Endothelial cell (in vitro differentiated cells): ENCODE data around the gene RTN4R. TPM values are rescaled to one million over a fixed set of nuclear protein-coding genes. Genes with fewer than 3 reads are reported as not detected.

Source experiments
- DNase-seq: peaks from one replicate; pipeline ENCODE4 v3.0.0; 2021; ENCODE audit warnings: low spot score
- H3K27ac Mint-ChIP-seq: one replicate; pipeline ENCODE4 v1.8.0; 2021; ENCODE audit warnings: mixed read lengths, inconsistent platforms; ENCODE audit not compliant: unreplicated experiment
- H3K27me3 Mint-ChIP-seq: one replicate; pipeline ENCODE4 v1.8.0; 2021; ENCODE audit warnings: mild to moderate bottlenecking, moderate library complexity, mixed read lengths, inconsistent platforms; ENCODE audit not compliant: unreplicated experiment
- H3K36me3 Mint-ChIP-seq: one replicate; pipeline ENCODE4 v1.8.0; 2021; ENCODE audit warnings: mild to moderate bottlenecking, low read depth, mixed read lengths, inconsistent platforms; ENCODE audit not compliant: unreplicated experiment
- H3K4me1 Mint-ChIP-seq: one replicate; pipeline ENCODE4 v1.8.0; 2021; ENCODE audit warnings: mild to moderate bottlenecking, mixed read lengths, inconsistent platforms; ENCODE audit not compliant: unreplicated experiment
- H3K4me3 Mint-ChIP-seq: one replicate; pipeline ENCODE4 v1.8.0; 2021; ENCODE audit warnings: mild to moderate bottlenecking, mixed read lengths, inconsistent platforms; ENCODE audit not compliant: unreplicated experiment
- H3K9me3 Mint-ChIP-seq: one replicate; pipeline ENCODE4 v1.8.0; 2021; ENCODE audit warnings: mixed read lengths, inconsistent platforms; ENCODE audit not compliant: unreplicated experiment
- total RNA-seq: library from RNA; stranded (reverse); fragmentation: NEBNext Ultra II Directional; extraction: Animal tissue kit (Norgen Biotek cat#: 25700); gene quantifications from one replicate; pipeline ENCODE4 v1.2.1, GENCODE V29; 2021; ENCODE audit not compliant: unreplicated experiment
- TF ChIP-seq, protein P1 (sequence below): fragments of 200-600 bp; sonication (generic); IDR thresholded peaks from one replicate; pipeline ENCODE4 v1.5.0; 2021; ENCODE audit warnings: antibody characterized with exemption; ENCODE audit not compliant: unreplicated experiment

Gene RTN4R
- total RNA-seq, 1 donor from 2014 or later = 19.0 TPM

DNA sequence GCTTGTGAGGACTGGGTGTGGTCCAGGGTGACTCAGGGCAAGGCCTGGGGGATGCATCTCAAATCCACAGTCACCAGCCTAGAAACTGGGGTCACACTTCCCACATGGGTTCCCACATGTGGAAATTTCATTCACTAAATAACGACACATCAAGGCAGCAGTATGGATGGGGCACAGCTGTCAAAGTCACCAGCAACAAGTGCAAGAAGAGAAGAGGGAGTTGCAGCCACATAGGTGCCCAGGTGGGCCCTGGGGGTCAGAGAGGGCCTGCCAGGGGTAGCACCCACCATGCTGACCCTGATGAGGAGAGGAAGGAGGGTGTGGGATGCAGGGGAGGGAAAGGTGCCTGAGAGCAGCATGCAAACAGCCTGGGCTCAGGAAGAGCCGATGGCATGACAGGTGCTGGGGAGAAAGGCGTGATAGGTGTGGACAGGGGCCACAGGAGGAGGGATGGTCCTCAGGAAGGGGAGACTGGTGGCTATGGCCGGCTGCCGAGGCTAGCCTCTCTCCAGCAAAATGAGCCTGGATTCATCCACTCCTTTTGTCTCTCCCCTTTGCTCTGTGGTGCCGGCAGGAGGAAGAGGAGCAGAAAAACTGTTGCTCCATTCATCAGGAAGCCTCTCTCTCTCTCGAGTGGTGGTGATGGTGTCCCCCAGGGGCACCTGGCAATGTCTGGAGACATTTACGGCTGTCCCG, 29.4 kb upstream of the RTN4R start:
- TF ChIP-seq, protein P1, sequence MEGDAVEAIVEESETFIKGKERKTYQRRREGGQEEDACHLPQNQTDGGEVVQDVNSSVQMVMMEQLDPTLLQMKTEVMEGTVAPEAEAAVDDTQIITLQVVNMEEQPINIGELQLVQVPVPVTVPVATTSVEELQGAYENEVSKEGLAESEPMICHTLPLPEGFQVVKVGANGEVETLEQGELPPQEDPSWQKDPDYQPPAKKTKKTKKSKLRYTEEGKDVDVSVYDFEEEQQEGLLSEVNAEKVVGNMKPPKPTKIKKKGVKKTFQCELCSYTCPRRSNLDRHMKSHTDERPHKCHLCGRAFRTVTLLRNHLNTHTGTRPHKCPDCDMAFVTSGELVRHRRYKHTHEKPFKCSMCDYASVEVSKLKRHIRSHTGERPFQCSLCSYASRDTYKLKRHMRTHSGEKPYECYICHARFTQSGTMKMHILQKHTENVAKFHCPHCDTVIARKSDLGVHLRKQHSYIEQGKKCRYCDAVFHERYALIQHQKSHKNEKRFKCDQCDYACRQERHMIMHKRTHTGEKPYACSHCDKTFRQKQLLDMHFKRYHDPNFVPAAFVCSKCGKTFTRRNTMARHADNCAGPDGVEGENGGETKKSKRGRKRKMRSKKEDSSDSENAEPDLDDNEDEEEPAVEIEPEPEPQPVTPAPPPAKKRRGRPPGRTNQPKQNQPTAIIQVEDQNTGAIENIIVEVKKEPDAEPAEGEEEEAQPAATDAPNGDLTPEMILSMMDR = no peak
- Mint-ChIP-seq H3K4me3 (peak overlapping the region; percentile 21), H3K9me3 (no peaks in the 10 kb centered on the region), H3K27ac (peak overlapping the region; percentile 52), H3K36me3 (no peaks in the 10 kb centered on the region), H3K27me3 (peaks cover 20% of the 10 kb centered on the region), H3K4me1 (no peaks in the 10 kb centered on the region)
- DNase-seq = no peak

DNA sequence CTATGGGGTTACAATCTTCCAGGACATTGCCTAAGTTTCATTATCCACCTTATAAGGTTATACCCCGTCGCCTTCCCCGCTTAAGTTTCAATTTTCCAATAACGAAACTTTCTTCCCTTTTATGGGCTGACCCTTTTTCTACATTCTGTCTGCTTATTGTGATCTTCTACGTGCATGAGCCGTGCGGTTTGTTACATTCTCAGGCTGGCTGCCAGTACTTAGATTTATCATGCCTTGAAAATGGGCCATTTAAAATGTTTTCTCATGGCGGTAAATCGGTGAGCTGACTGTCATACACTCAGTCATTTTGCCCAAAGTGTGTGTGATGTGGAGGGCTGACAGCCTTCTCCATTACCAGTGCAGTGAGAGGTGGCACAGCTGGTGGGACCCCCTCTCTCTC, 28.5 kb upstream of the RTN4R start:
- H3K27ac Mint-ChIP-seq = no peak overlapping the region
- no peaks in the 10 kb centered on the region for H3K9me3 Mint-ChIP-seq
- H3K36me3 Mint-ChIP-seq = no peaks in the 10 kb centered on the region
- no peak for DNase-seq
- TF ChIP-seq, protein P1 = no peak
- H3K4me3 Mint-ChIP-seq = no peak overlapping the region
- H3K27me3 Mint-ChIP-seq = peaks cover 18% of the 10 kb centered on the region
- no peaks in the 10 kb centered on the region for H3K4me1 Mint-ChIP-seq

DNA sequence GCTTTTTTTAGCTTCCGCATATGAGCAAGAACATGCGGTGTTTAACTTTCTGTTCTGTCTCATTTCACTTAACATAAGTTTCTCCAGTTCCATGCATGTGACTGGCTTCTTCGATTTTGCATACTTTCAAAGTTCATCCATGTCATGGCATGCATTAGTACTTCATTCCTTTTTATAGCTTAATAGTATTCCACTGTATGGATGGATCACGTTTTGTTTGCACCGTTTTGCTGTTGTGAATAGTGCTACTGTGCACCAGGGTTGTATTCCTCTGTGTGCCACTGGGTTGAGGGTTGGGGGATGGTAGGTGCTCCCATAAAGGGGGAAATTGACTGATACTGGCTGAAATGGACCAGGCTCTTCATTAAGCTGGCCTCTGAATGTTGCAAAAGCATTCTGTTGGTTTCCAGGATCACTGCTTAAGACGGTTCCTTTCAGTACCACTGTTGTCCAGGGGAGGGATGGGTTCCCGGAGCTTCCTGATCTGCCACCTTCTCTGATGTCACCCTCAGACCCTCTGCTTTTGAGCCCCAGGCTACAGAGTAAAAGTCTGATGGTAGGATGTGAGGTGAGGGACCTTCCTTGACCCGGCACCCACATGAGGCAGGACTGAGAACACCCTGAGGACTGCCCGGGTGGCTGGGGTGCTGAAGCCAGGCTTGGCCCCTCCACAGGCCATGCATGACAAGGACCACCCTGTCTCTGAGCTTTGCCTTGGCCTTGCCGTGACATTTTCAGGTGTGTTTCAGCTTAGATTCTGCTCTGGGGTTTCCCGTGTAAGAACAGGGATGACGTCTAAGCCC, 27.3 kb upstream of the RTN4R start:
- H3K27me3 Mint-ChIP-seq = peaks cover 18% of the 10 kb centered on the region
- H3K4me3 Mint-ChIP-seq = no peak overlapping the region
- no peaks in the 10 kb centered on the region for H3K36me3 Mint-ChIP-seq
- no peaks in the 10 kb centered on the region for H3K4me1 Mint-ChIP-seq
- TF ChIP-seq, protein P1 = no peak
- no peaks in the 10 kb centered on the region for H3K9me3 Mint-ChIP-seq
- H3K27ac Mint-ChIP-seq = no peak overlapping the region
- DNase-seq = no peak

DNA sequence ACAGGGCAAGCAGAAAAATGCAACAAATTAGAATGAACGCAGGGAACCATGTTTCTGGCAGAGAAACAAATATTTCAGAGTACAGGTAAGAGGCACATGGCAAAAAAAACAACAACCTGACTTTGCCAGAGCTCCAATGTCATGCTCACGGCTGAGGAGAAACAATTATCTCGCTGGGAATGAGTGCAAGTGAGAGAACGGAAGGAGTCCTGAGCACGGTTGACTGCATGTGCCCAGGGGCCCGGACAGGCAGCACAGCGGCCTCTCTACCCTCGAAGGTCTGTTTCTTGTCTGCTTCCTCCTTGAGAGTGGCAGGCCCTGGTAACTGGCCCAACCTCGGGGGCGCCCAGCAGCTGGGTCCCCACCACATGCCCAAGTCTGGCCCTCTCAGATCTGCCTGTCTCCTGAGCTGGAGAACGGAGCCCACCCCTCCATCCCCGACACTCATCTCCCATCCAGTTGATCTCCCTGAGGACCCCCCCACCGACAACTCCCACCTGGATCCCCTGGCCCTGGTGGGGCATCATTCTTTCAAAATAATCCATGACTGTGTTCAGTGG, 24.6 kb upstream of the RTN4R start:
- H3K36me3 Mint-ChIP-seq = no peaks in the 10 kb centered on the region
- H3K27me3 Mint-ChIP-seq = peaks cover 14% of the 10 kb centered on the region
- no peak overlapping the region for H3K27ac Mint-ChIP-seq
- no peaks in the 10 kb centered on the region for H3K9me3 Mint-ChIP-seq
- DNase-seq = no peak
- TF ChIP-seq, protein P1 = no peak
- no peaks in the 10 kb centered on the region for H3K4me1 Mint-ChIP-seq
- H3K4me3 Mint-ChIP-seq = no peak overlapping the region

DNA sequence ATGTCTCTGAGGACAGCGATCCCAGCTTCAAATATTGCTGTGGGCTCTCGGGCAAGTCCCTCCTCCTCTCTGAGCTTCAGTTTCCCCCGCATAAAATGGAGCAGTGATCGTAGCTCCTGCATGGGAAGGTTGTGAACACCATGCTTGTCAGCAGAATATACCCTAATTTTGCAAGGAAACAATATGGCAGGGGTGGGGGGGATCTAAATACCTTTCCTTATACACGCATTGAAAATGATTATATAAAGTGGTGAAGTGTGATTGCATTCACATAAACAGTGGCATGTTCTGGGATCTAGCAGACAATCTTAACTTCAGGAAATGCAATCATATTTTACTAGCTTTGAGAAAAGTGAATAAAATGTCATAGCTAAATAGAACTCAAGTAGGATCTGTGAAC, 24.0 kb upstream of the RTN4R start:
- Mint-ChIP-seq H3K27me3 (peaks cover 10% of the 10 kb centered on the region), H3K4me1 (no peaks in the 10 kb centered on the region), H3K27ac (no peak overlapping the region), H3K36me3 (no peaks in the 10 kb centered on the region), H3K4me3 (no peak overlapping the region), H3K9me3 (no peaks in the 10 kb centered on the region)
- no peak for DNase-seq
- TF ChIP-seq, protein P1 = no peak
